ENCODE data around the gene TYRO3.

TYRO3 gene

GRCh38 chr15:41609123-41609522, 50.1 kb downstream of the TYRO3 start:
- FAIRE-seq: no peak

GRCh38 chr15:41610048-41610447, 51.0 kb downstream of the TYRO3 start:
- FAIRE-seq: no peak

- no peak for FAIRE-seq
These were observed 61.7 kb downstream of the TYRO3 start for GRCh38 chr15:41620536-41621199.

- no peak for FAIRE-seq
These were observed 62.5 kb downstream of the TYRO3 start for GRCh38 chr15:41621200-41622193.

- no peak for FAIRE-seq
These were observed 63.9 kb downstream of the TYRO3 start for GRCh38 chr15:41622901-41623300.

- no peak for FAIRE-seq
These were observed 68.2 kb downstream of the TYRO3 start for GRCh38 chr15:41627203-41627602.

- FAIRE-seq: no peak
These were observed 70.5 kb downstream of the TYRO3 start for GRCh38 chr15:41629463-41629862.

- FAIRE-seq: no peak
These were observed 70.9 kb downstream of the TYRO3 start for GRCh38 chr15:41629883-41630282.

GRCh38 chr15:41630616-41631217, 71.7 kb downstream of the TYRO3 start:
- no peak for FAIRE-seq

- no peak for FAIRE-seq
These were observed 73.0 kb downstream of the TYRO3 start for GRCh38 chr15:41631880-41632470.
